Right renal cortex interstitium (tissue), 3 donors: ENCODE measurements around the gene AIF1. TPM values are rescaled to one million over a fixed set of nuclear protein-coding genes. Genes with fewer than 3 reads are reported as not detected.
A peak's percentile ranks its signal among the peaks of the same experiment; 100 is the strongest.
"Not testable (repeated sequence)": the region's sequence is repeated elsewhere in the genome, so short reads cannot be mapped to it uniquely, and the experiment has no call there.

ENCODE experiments used
- DNase-seq, 3 donors: peaks; one replicate each; pipeline ENCODE4 v3.0.0-alpha.2; 2013; ENCODE audit warnings: low read depth in 3 of 3, low spot score in 2 of 3
- polyA plus RNA-seq, 3 donors: library from polyadenylated mRNA; unstranded; fragments of 120-200 nt; gene quantifications; one replicate each; pipeline ENCODE4 v1.2.1, GENCODE V29; 2013; ENCODE audit not compliant: insufficient read length in 3 of 3

The AIF1 gene
- polyA plus RNA-seq, 3 donors = 87.4 to 99.7 (median 94.8) TPM

DNA sequence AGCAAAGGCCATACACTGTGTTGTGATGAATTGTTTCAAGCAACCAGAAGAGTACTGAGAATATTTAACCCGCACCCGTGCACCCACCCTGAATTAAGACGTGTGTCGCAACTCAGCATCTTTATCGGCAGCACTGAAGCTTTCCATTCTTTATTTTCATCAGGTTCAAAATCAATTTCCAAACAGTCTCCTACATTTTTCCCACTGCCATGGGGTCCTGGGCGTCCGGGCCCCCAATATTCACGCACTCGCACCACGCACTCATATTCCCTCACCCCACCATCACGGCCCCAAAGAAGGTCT lies 34.6 kb upstream of the AIF1 start:
- no peak for DNase-seq

DNA sequence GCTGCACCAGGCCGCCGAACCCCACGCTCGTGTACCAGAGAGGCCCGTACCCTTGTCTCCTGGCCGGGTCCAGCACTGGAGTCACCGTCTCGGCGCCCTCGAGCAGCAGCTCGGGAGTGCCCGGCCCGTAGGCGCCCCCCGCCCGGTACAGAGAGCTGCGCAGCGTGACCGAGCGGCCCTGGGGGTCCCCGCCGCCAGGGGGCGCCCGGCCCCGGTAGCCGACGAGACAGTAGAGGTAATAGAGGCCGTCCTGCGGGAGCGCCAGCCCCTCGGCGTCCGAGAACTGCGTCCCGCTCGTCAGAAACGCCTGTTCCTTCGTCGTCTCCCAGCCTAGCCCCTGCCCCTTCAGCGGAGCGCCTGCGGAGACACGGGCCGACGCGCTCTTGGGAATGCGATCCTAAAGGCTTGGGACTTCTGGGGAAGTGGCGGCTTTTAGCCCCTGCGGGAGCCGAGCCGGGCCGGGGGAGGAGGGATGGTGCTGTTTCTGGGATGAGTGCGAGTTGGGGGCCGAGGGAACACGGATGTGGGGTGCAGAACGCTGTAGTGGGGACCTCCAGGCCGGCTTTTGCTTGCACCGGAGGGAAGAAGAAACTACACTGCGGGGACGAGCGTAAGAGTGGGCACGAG lies 34.1 kb upstream of the AIF1 start:
- DNase-seq = peak; percentile 60 to 77 (median 66)

DNA sequence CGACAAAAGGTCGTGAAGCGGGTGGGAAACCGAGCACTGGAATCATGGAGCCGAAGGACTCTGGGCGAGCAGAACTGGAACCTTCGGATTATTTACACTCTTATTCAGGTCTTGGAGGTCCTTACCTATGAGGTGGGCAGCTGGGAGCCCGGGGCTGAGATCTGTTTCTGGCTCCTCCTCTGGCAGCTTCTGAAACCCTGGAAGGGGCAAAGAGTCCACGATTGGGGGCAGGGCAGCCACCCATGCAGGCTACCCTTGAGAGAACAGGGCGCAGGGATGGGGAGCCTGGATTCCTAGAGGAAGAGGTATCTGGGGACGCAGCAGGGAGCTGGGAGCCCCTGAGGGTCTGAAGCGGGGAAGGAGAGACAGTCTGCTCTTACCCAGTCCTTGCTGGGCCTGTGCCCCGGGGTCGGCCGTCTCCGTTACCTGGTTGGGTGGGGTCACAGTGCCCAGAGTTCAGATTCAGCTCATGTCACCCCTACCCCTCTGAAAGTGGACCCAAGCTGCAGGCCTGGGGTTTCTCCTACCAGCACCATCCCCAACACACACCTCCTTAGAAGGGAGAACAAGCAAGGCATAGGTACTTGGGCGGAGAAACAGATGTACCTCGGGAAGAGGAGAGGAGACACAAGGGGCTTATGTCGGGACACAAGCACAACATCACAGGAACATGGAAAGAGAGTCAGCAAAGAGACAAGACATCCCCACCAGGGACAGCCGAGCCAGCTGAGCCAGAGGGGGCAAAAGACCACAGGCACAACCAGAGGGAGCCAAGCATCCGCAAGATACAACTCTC lies 33.4 kb upstream of the AIF1 start:
- no peak for DNase-seq

DNA sequence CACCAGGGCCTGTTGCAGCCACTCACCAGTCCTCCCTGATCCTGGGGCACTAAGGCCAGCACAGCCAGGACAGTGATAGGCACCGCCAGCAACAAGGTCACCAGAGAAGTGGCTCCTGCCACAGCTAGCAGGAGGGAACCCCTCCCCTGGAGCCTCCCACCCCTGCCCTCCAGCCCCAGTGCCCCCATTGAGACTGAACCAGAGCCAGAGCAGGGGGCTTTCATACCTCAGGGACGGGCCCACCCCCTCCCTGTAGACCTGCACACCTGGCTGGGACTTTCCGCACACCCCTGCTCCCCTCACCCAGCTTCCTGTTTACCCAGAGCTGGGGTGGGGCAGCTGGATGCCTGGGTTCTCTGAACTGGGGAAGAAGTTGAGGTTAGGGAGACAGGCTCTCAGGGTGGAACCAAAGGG lies 32.8 kb upstream of the AIF1 start, which contains the start of gene LTB:
Gene LTB, minus strand, starts transcription at position 195 of the 414 bp plus-strand sequence. Its CDS starts 7 bp downstream, at position 188.
- DNase-seq = no peak

DNA sequence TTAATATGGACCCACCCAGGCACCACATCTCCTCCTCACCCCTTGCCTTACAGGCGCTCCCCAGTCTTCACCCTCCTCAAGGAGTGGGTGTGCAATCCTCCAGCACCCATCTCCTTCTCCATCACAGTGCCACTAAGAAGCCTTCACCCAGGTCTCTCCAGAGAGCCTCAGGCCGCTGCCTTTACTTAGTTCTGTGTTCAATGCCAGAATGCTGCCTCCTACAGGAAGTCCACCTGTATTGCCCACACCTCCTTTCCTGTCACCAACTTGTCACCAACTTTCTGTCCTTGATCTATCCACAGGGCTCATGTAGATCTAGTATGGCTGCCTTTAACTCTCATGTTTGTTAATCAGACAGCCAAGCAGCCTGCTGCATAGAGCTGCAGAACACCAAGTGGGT lies 29.5 kb upstream of the AIF1 start:
- no peak for DNase-seq

DNA sequence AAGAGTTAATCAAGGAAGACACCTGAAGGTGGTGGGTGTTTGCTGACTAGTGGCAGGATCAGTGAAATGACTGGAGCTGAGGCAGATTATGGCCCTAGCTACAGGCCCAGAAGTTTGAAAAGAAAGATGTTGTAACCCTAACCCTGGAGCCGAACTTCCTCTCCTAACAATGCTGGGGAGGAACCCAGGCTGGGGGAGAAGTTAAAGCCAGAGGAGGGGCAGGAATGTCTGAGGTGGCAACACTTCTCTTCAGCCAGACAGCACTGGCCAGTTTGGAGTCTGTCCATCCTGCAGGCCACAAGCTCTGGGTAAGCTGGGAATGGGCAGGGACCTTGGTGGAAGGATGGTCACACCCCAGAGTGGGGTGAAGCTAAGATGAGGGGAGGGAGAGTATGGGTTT lies 29.0 kb upstream of the AIF1 start, which contains the start of gene LST1:
Gene LST1, plus strand, starts transcription at position 270 of the 400 bp plus-strand sequence. CDS start 1,023 bp downstream, outside the sequence.
- no peak for DNase-seq

DNA sequence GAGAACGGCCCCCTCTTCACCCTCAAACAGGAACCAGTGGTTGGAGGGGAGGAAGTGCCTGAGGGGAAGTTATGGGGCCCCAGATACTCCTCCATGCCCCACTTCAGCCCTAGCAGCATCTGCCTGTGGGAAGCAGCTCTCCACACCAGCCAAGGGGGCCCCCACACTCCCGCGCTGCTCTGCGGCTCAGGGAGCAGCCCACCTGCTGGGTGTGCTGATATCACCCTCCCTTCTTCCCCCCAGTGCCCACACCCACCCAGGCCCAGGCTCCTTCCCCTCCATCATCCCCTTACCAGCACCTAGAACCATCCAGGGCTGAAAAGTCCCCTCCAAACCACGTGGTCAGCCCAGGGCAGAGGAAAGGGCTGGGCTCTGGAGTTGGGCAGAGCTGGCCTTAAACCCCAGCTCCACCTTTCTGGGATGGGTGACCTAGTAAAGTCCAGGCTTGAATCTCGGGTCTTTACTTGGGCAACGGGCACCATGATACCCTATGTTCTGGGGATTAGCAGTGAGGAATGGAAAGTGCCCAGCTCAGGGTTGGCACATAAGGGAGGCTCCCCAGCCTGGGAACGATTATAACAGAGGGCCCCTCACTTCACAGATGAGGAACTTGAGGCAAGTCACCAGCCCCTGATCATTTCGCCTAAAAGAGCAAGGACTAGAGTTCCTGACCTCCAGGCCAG lies 28.3 kb upstream of the AIF1 start:
- no peak for DNase-seq

DNA sequence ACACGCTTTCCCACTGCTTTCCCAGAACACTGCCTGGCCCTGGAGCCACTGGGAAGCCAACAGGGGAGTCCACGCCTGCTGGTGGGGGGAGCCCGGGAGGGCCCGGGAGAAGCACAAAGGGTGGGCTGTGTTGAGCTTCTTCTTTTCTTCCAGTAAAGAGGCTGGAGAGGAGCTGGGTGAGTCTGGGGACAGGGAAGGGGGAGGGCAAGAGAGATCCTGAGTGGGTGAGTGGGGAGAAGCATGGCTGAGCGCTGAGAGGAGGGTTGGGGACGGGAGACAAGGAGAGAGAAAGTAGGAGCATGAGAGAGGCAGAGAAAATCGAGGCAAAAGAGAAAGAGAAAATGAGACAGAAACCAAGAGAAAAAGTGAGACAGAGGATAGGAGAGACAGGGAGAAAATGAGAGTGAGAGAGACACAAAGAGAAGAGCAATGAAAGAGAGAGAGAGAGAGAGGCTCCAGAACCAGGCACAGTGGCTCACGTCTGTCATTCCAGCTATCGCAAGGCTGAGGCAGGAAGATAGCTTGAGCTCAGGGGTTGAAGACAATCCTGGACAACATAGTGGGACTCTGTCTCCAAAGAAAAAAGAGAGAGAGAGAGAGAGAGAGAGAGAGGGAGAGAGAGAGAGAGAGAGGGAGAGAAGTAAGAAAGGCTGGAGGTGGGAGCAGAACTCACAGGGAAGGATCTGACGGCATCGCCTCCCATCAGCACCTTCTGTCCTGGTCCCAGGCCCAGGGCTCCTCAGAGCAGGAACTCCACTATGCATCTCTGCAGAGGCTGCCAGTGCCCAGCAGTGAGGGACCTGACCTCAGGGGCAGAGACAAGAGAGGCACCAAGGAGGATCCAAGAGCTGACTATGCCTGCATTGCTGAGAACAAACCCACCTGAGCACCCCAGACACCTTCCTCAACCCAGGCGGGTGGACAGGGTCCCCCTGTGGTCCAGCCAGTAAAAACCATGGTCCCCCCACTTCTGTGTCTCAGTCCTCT lies 26.9 kb upstream of the AIF1 start:
- DNase-seq = no peak

DNA sequence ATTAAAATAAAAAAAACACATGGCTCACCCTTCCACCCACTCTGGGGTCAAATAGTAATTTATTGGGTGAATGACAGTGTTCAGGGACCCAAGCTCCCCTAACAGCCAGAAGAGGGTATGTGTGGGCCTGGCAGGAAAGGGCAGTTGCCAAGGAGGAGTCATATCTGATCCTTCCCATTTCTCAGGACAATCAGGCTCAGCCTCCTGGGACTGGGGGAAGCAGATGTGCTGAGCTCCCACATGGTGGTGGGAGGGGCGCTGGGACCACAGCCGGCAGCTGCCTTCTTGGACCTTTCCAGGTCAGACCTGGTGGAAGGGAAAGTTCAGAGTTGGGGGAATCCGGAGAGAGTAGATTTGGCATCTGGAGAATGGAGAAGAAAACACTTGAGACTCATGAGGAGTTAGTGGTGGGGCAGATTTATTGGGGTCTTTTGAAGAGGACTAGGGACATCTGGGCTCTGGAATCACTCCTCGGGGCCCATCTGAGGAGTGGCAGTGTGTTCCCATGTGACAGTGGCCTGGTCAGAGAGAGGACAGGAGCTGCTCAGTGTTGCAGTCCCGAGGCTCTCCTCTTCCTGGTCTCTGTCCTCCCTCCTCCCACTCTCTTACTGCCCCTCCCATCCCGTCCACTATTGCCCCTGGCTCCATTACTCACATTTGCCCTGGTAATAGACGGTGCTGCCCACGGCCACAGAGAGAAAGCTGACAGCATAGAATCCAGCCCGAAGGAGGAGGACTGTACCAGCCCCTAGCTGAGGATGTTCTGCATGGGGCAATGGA lies 26.0 kb upstream of the AIF1 start:
- DNase-seq = no peak

DNA sequence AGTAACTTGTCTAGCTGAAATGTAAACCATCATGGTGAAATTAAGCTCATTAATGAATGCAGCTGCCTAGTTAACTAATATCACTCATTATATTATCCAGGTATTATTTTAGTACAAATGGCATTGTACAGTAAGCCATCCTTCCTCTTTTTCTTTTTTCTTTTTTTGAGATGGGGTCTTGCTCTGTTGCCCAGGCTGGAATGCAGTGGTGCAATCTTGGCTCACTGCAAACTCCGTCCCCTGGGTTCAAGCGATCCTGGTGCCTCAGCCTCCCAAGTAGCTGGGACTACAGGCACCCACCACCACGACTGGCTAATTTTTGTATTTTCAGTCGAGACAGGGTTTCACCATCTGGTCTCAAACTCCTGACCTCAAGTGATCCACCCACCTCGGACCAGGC lies 24.3 kb upstream of the AIF1 start:
- not testable (repeated sequence) for DNase-seq

DNA sequence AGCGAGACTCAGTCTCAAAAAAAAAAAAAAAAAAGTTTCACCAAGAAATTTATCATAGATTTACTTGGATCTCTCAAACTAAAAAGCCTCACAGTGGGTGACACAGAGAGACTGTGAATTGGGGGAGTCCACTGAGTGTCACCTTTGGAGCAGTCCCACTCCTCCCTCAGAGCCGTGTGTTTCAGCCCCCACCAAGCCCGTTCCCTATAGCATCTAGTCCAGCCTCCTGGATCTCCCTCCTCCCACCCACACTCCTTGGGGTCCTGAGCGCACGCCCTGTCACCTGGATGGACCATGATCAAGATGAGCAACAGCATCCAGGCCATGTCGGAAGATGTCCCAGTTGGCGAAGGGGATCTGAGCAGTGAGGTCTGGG lies 22.6 kb upstream of the AIF1 start:
- no peak for DNase-seq

DNA sequence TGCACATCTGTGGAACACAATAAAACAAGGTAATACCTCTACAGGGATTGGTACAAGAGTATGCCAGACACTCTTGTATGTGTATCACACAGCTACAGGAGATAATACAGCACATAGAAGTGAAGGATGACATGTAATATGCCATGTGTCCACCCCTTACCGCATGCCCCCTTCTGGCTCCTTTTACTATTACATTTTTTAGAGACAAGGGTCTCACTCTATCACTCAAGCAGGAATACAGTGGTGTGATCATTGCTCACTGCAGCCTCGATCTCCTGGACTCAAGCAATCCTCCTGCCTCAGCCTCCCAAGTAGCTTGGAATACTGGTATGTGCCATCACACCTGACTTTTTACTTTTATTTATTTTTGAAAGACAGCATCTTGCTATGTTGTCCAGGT lies 18.0 kb upstream of the AIF1 start:
- no peak for DNase-seq

DNA sequence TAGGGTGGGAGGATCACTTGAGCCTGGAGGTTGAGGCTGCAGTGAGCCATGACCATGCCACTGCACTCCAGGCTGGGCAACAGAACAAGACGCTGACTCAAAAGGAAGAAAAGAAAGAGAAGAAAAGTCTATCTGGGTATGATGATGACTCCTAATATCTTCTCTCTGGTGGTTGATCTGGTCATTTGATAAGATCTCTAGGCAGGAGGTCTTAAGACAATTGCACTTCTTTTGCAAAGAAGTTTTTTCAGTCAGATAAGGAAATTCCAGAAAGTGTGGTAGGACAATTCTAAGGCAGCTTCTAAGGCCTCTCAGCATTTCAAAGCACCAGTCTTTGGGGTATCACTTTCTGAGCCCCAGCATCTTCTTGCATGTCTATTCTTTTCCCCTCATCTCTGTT lies 7.7 kb upstream of the AIF1 start:
- DNase-seq = no peak

DNA sequence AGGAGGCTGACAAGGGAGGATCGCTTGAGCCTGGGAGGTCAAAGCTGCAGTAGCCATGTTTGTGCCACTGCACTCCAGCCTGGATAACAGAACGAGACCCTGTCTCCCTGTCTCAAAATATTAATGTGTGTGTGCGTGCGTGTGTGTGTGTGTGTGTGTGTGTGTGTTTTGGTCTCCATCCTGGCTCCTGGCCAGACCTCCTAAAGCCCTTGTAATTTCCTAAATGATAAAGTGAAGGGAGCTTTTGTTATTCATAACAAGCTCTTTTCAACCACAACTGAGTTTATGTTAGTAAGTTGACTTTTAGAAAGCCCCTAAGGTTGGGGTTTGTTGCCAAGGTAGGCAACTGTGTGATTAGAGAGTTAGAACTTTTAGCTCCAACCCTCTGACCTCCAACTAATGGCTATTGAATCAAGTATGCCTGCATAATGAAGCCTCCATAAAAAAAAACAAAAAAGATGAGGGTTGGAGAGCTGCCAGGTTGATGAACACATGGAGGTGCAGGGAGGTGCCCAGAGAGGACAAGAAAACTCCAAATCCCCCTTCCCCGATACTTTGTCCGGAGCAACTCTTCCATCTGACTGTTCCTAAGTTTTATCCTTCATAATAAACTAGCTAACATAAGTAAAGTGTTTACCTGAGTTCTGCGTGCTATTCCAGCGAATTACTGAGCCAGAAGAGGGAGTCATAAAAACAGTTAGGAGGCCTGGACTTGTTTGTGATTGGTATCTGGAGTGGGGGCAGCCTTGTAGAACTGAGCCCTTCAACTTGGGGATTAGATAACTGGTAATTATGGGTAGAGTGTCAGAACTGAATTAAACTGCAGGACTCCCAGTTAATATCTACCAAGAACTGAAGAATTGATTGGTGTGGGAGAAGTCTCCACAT lies 5.3 kb upstream of the AIF1 start:
- no peak for DNase-seq

DNA sequence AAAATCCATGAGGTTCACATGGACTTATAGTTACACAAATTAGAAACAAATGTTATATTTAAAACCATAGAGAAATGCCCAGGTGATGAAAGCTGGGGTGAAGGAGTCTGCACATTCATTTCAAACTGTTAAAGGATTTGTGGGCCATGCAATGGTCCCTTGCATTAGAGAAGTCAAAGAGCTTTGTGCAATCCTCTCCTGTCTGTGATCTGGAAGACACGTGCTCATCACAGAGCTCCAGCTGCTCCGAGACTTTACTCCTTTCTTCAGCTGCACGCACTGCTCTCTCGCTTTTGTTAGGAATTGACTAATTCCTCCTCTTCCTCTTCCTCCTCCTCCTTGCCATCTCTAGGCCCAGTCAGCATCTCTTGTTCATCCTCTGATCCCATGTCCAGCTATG lies 4.1 kb upstream of the AIF1 start:
- no peak for DNase-seq

DNA sequence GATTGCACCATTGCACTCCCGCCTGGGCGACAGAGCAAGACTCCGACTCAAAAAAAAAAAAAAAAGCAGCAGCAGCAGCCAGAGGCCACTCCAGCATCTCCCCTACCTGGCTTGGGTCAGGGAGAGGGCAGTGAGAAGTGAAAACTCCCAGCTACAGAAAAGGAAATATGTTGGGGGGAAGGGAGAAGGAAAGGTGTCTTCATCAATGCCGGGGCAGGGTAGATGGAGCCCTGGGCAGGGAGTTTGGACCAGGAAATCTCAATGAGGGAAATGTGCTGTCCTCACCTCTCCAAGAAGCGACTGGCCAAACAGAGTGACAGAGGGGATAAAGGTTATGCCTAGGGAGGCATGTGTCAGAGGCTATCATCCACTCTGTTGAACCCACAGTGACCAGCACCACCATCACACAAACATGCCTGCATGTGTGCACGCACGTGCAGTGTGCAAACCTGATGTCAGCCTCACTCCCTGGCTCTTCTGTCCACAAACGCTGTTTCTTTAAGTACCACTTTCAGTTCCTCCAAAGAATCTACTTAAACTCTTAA lies 887 bp upstream of the AIF1 start:
- DNase-seq = no peak

DNA sequence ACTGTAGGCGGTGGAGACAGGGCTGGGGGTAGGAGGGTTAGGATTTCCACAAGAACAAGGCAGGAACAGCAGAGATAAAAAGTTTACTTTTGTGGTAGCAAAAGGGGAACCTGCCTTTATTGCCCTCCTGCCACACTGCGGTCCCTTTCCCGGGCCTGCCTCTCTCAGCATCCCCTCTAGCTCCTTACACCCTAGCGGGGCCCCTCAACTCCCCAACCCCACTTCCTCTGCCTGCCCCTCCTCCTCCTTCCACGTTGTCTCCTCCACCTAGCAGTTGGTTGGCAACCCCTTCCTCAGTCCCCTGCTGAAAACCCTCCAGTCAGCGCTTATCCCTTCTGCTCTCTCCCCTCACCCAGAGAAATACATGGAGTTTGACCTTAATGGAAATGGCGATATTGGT lies 714 bp downstream of the AIF1 start:
- no peak for DNase-seq

DNA sequence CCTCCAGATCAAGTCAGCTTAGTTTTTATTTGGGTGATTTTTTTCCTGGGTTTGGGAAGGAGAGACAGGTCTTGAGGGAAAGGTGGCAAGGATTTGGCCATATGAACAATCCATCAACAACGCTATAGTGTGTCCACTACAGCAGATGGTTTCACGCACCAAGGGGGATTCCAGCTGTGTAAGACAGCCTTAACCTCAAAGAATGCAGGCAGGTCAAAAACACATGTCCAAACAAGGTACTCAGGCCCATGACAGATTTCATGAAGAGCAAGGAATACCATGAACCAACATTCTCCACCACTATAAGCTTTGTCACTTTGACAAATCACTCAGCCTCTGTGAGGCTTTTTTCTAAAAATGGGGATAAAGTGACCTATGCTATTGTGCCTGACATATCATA lies 2.0 kb downstream of the AIF1 start:
- DNase-seq = no peak
